ENCODE measurements around the gene ECHDC1.

The ECHDC1 gene

DNA sequence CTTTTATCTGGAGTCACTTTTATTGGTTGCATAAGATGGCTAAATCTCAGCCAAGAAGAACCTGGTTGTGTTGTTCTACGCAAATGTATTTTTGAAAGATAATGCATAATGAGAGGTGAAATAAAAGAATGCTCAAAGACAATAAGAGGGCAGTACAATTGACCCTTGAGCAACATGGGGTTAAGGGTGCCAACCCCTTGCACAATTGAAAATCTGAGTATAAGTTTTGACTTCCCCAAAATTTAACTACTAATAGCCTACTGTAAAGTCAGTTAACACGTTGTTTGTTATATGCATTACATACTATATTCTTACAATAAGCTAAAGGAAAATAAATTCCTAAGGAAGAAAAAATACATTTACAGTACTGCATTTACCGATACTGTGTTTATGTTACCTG, 70.8 kb downstream of the ECHDC1 start:
- no peak for TF ChIP-seq RAD21 (IDR thresholded peaks at IDR 0.05; ENCODE audit: low read depth)
- TF ChIP-seq REST (IDR thresholded peaks at IDR 0.05; ENCODE audit: low read depth): no peak
- no peak for TF ChIP-seq EGR1 (IDR thresholded peaks at IDR 0.05)
- TF ChIP-seq TAF1 (IDR thresholded peaks at IDR 0.05; ENCODE audit: low read depth): no peak
- no peak for TF ChIP-seq YY1 (IDR thresholded peaks at IDR 0.05; ENCODE audit: low read depth)
- TF ChIP-seq NFIC (IDR thresholded peaks at IDR 0.05): no peak
- TF ChIP-seq TCF12 (IDR thresholded peaks at IDR 0.05; ENCODE audit: low read depth): no peak
- no peak for TF ChIP-seq FOXM1 (IDR thresholded peaks at IDR 0.05; ENCODE audit: borderline replicate concordance, low read depth)
- no peak for TF ChIP-seq CREB1 (IDR thresholded peaks at IDR 0.05; ENCODE audit: low read depth)

DNA sequence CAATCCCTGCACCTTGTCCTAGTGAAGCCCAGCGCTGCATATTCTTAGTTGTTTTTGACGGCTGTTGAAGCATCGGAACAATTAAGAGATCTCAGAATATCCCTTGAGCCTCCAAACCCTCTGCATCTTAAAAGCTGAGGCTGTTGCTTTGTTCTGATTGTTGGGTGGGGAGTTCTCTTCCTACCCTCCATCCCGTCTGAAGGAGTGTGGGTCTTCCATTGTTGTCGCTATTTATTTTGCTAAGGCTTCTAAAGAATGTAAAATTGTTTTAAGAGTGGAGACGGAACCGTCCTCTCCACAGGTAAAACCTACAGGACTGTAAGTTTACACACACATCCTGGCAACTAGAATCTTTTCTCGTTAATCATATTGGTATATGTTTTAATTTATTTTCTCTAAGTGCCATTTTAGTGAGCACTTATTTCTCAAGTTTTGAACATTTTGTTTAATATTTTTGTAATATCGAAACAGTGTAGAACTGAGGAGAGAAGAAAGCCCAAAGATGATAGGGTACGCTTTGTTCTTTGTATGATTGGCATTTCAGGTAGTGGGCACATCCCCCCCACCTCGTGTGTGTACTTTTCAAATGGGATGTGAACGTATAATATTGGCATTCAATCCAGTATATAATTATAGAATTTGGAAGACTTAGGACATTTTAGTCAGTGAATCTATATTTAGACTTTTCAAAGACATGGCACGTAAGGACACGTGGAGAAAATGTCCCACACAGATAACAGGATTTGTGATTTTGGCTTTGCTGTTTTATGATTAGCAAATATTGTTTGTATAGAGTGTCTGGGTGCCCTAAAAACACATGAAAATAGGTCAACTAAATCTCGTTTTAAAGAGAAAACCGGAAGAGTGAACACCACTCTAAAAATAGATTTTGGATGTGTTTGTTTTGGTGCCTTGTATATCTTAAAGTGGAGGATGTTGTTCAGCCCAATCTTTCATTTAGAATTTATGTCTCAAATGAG, 75.5 kb downstream of the ECHDC1 start:
- TF ChIP-seq EGR1 (IDR thresholded peaks at IDR 0.05) (no peak), ZBTB7A (IDR thresholded peaks at IDR 0.05; ENCODE audit: low read depth) (no peak), CEBPB (IDR thresholded peaks at IDR 0.05) (no peak)

- no peak for TF ChIP-seq FOXM1 (IDR thresholded peaks at IDR 0.05; ENCODE audit: borderline replicate concordance, low read depth)
- no peak for TF ChIP-seq CREB1 (IDR thresholded peaks at IDR 0.05; ENCODE audit: low read depth)
- TF ChIP-seq CEBPB (IDR thresholded peaks at IDR 0.05): no peak
- TF ChIP-seq RAD21 (IDR thresholded peaks at IDR 0.05; ENCODE audit: low read depth): no peak
- no peak for TF ChIP-seq TCF12 (IDR thresholded peaks at IDR 0.05; ENCODE audit: low read depth)
- peak; percentile 92 for TF ChIP-seq YY1 (IDR thresholded peaks at IDR 0.05; ENCODE audit: low read depth)
- TF ChIP-seq NFIC (IDR thresholded peaks at IDR 0.05): no peak
- TF ChIP-seq REST (IDR thresholded peaks at IDR 0.05; ENCODE audit: low read depth): no peak
- TF ChIP-seq EP300 (IDR thresholded peaks at IDR 0.05; ENCODE audit: borderline replicate concordance): 0 out of 2 replicates have a peak, but pooled peaks have one; percentile 25
- peak; percentile 83 for TF ChIP-seq TAF1 (IDR thresholded peaks at IDR 0.05; ENCODE audit: low read depth)
- TF ChIP-seq ZBTB7A (IDR thresholded peaks at IDR 0.05; ENCODE audit: low read depth): 0 out of 2 replicates have a peak, but pooled peaks have one; percentile 31
- TF ChIP-seq TEAD4 (IDR thresholded peaks at IDR 0.05): no peak
- no peak for TF ChIP-seq USF1 (IDR thresholded peaks at IDR 0.05)
- TF ChIP-seq, protein P1, sequence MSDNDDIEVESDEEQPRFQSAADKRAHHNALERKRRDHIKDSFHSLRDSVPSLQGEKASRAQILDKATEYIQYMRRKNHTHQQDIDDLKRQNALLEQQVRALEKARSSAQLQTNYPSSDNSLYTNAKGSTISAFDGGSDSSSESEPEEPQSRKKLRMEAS (IDR thresholded peaks at IDR 0.05): peak; percentile 64
- no peak for TF ChIP-seq EGR1 (IDR thresholded peaks at IDR 0.05)
These were observed 76.3 kb downstream of the ECHDC1 start for GRCh38 chr6:127266892-127267645.

GRCh38 chr6:127266178-127266891, 77.1 kb downstream of the ECHDC1 start, which contains the start of gene RNF146:
RNF146 (plus strand) TSS chr6:127266864; CDS start chr6:127280339, 13,475 bp downstream.
- TF ChIP-seq EGR1 (IDR thresholded peaks at IDR 0.05) (no peak), RAD21 (IDR thresholded peaks at IDR 0.05; ENCODE audit: low read depth) (peak; percentile 36; the same call in 1 of the 2 replicates), NFIC (IDR thresholded peaks at IDR 0.05) (no peak), USF1 (IDR thresholded peaks at IDR 0.05) (peak; percentile 94), YY1 (IDR thresholded peaks at IDR 0.05; ENCODE audit: low read depth) (no peak), EP300 (IDR thresholded peaks at IDR 0.05; ENCODE audit: borderline replicate concordance) (no peak)

DNA sequence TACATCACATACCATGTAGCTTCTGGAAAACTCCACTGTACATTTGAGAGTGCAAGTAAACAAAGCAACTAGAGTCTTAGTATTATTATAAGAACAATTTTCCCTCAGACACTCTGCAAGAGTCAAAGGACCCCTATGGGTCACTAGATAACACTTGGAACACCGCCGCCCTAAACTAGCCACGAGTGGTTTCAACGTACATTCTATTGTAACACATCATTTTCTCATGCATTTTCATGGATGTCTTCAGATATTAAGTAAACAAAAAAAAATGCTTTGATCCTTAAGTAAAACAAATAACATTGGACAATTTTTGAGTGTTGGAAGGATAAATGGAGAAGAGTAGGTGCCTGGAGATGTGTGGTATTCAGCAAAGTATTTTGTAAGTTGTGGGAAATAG, 79.9 kb downstream of the ECHDC1 start:
- TF ChIP-seq NFIC (IDR thresholded peaks at IDR 0.05) (no peak), TCF12 (IDR thresholded peaks at IDR 0.05; ENCODE audit: low read depth) (no peak), TEAD4 (IDR thresholded peaks at IDR 0.05) (no peak), ZBTB7A (IDR thresholded peaks at IDR 0.05; ENCODE audit: low read depth) (no peak), FOXM1 (IDR thresholded peaks at IDR 0.05; ENCODE audit: borderline replicate concordance, low read depth) (no peak), REST (IDR thresholded peaks at IDR 0.05; ENCODE audit: low read depth) (no peak)
